ENCODE results near the gene BIRC6. TPM values are rescaled to one million over a fixed set of nuclear protein-coding genes. Genes with fewer than 3 reads are reported as not detected.
A peak's percentile ranks its signal among the peaks of the same experiment; 100 is the strongest.
"Not testable (repeated sequence)": the region's sequence is repeated elsewhere in the genome, so short reads cannot be mapped to it uniquely, and the experiment has no call there.

The BIRC6 gene
- polyA plus RNA-seq, 3 donors = 11.5 to 32.6 (median 12.9) TPM

GRCh38 chr2:32538735-32539134 is 181.9 kb downstream of the BIRC6 start:
- H3K36me3 ChIP-seq (replicated peaks in 1 of 2; ENCODE audit: control insufficient read depth in 1 of 2, insufficient read depth in 2 of 2, low read length in 2 of 2) = peaks cover 16 to 48% of the 10 kb centered on the region in 2 donors
- no peak for TF ChIP-seq CTCF (IDR thresholded peaks at IDR 0.05)

GRCh38 chr2:32552483-32552882 is 195.7 kb downstream of the BIRC6 start:
- not testable (repeated sequence) for H3K27ac Mint-ChIP-seq; H3K9ac ChIP-seq (ENCODE audit: insufficient read depth, low read length, poor library complexity, severe bottlenecking); H3K4me3 ChIP-seq (replicated peaks in 1 of 3; ENCODE audit: low read depth in 2 of 3, low read length in 3 of 3); H3K27me3 ChIP-seq (ENCODE audit: control insufficient read depth in 2 of 2, insufficient read depth in 2 of 2, low read length in 2 of 2); H3K79me2 ChIP-seq (ENCODE audit: insufficient read depth, low read length); H2AFZ ChIP-seq (ENCODE audit: insufficient read depth, low read depth, low read length, poor library complexity, severe bottlenecking); H3K4me3 Mint-ChIP-seq; H3K9me3 Mint-ChIP-seq; H4K20me1 ChIP-seq (ENCODE audit: insufficient read depth, low read length); H3K9me3 ChIP-seq (replicated peaks in 1 of 2; ENCODE audit: control insufficient read depth in 1 of 2, insufficient read depth in 1 of 2, low read length in 2 of 2); H3K4me1 ChIP-seq (ENCODE audit: control insufficient read depth in 1 of 2, insufficient read depth in 2 of 2, low read length in 2 of 2); DNase-seq; H3K27me3 Mint-ChIP-seq (ENCODE audit: low read depth in 3 of 3); H3K4me2 ChIP-seq (replicated peaks; ENCODE audit: extremely low read depth, low read length, poor library complexity, severe bottlenecking); H3K27ac ChIP-seq (ENCODE audit: low read depth in 1 of 2, low read length in 2 of 2); H3K4me1 Mint-ChIP-seq
- intact Hi-C loops (cut with micrococcal nuclease) = loop anchor here in 1 of 2 donors (10.0 kb wide), 1 partner anchor 392 kb away; the partner anchor contains the start of gene LTBP1
- peaks cover 35 to 48% of the 10 kb centered on the region in 2 donors for H3K36me3 Mint-ChIP-seq
- H3K36me3 ChIP-seq (replicated peaks in 1 of 2; ENCODE audit: control insufficient read depth in 1 of 2, insufficient read depth in 2 of 2, low read length in 2 of 2) = peaks cover 31 to 67% of the 10 kb centered on the region in 2 donors
- WGBS (ENCODE audit: insufficient coverage) = no CpG with 5 or more reads among the region's 3 CpGs

More at GRCh38 chr2:32538735-32539134, 181.9 kb downstream of the BIRC6 start:
- peaks cover 0 to 6% (median 0%) of the 10 kb centered on the region in 7 donors for H3K9me3 Mint-ChIP-seq
- no peak for DNase-seq
- H3K27me3 Mint-ChIP-seq (ENCODE audit: low read depth in 3 of 3) = no peaks in the 10 kb centered on the region
- peak overlapping the region in 3 of 7 donors; percentile 21 to 50 (median 27) for H3K27ac Mint-ChIP-seq
- H3K27me3 ChIP-seq (ENCODE audit: control insufficient read depth in 2 of 2, insufficient read depth in 2 of 2, low read length in 2 of 2) = no peaks in the 10 kb centered on the region
- intact Hi-C loops (cut with micrococcal nuclease) = no loop called here
- no peak overlapping the region for H3K4me2 ChIP-seq (replicated peaks; ENCODE audit: extremely low read depth, low read length, poor library complexity, severe bottlenecking)
- no peak overlapping the region for H2AFZ ChIP-seq (ENCODE audit: insufficient read depth, low read depth, low read length, poor library complexity, severe bottlenecking)
- H3K36me3 Mint-ChIP-seq = peaks cover 36 to 64% of the 10 kb centered on the region in 2 donors
- H3K79me2 ChIP-seq (ENCODE audit: insufficient read depth, low read length) = peaks cover 3% of the 10 kb centered on the region
- no peak overlapping the region for H3K27ac ChIP-seq (ENCODE audit: low read depth in 1 of 2, low read length in 2 of 2)
- H3K9me3 ChIP-seq (replicated peaks in 1 of 2; ENCODE audit: control insufficient read depth in 1 of 2, insufficient read depth in 1 of 2, low read length in 2 of 2) = no peaks in the 10 kb centered on the region
- WGBS (ENCODE audit: insufficient coverage) = 100% methylated on average over 1 of the region's 2 CpGs
- H3K4me1 Mint-ChIP-seq = peaks cover 6% of the 10 kb centered on the region
- H3K4me1 ChIP-seq (ENCODE audit: control insufficient read depth in 1 of 2, insufficient read depth in 2 of 2, low read length in 2 of 2) = no peaks in the 10 kb centered on the region
- no peaks in the 10 kb centered on the region for H4K20me1 ChIP-seq (ENCODE audit: insufficient read depth, low read length)
- H3K4me3 ChIP-seq (replicated peaks in 1 of 3; ENCODE audit: low read depth in 2 of 3, low read length in 3 of 3) = no peak overlapping the region
- H3K9ac ChIP-seq (ENCODE audit: insufficient read depth, low read length, poor library complexity, severe bottlenecking) = no peak overlapping the region
- H3K4me3 Mint-ChIP-seq = no peak overlapping the region
